NOMO-1 (cell line): ENCODE results near the gene ARHGAP19.

ENCODE experiments used
- DNase-seq, 2 experiments: peaks; one replicate each; lab custom pipeline; 2025; ENCODE audit not compliant: unreplicated experiment in 2 of 2; lab: John Stamatoyannopoulos, UW

The ARHGAP19 gene

GRCh38 chr10:97292097-97292861, at the start of gene ARHGAP19:
ARHGAP19 (minus strand) TSS chr10:97292637; CDS start chr10:97292627, 10 bp downstream.
- DNase-seq, result peak; percentile 98 to 99

DNA sequence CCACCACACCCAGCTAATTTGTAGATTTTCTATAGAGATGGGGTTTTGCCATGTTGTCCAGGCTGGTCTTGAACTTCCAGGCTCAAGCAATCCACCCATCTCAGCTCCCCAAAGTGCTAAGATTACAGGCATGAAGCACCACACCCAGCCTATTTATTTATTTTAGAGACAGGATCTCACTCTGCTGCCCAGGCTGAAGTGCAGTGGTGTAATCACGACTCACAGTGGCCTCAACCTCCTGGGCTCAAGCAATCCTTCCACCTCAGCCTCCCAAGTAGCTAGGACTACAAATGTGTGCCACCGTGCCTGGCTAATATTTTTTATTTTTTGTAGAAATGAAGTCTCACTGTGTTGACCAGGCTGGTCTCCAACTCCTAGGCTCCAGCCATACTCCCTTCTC, 49.0 kb upstream of the ARHGAP19 start:
- DNase-seq, result no peak

GRCh38 chr10:97338041-97338440, 45.6 kb upstream of the ARHGAP19 start:
- DNase-seq, result no peak

- no peak for DNase-seq
These were observed 44.8 kb upstream of the ARHGAP19 start for GRCh38 chr10:97336942-97337831.

DNA sequence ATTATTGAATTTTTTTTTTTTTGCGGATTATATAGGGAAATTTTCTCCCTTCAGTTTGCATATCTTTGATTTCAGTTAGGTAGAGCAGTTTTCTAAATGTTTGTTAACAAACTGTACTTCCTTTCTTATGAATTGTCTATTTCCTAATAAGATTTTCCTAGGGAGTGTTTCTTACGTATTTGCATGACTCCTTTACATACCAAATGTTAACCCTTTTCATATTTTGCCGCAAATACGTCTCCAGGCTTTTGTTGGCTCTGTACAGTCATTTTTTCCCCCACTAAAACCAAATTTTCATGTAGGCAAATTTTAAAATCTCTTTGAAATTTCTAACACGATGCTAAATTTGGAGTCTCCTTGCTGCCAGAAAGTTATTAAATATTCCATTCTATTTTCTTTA, 44.0 kb upstream of the ARHGAP19 start:
- DNase-seq, result no peak

DNA sequence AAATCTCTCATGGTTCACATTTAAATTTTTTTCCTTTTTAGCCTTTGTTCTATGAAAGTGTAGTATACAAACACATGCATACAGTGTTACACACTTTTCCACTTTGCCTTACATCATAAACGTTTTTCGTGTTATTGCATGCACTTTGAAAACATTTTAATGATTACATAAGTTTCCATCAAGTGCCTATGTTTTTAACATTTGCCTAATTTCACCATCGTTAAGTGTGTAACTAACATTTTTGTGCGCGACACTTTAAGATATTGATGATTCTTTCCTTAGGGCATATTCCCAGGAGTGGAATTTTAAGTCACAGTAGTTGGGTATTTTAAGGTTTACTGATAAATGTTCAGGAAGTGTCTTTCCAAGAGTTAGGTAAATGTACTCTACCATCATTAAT, 43.6 kb upstream of the ARHGAP19 start:
- DNase-seq, result no peak

GRCh38 chr10:97335188-97335619, 42.8 kb upstream of the ARHGAP19 start:
- DNase-seq, result no peak

GRCh38 chr10:97334370-97335175, 42.1 kb upstream of the ARHGAP19 start, which contains the start of gene FRAT2:
FRAT2 (minus strand) TSS chr10:97334729; CDS start chr10:97334572, 157 bp downstream.
- DNase-seq, result peak; percentile 84 to 92

DNA sequence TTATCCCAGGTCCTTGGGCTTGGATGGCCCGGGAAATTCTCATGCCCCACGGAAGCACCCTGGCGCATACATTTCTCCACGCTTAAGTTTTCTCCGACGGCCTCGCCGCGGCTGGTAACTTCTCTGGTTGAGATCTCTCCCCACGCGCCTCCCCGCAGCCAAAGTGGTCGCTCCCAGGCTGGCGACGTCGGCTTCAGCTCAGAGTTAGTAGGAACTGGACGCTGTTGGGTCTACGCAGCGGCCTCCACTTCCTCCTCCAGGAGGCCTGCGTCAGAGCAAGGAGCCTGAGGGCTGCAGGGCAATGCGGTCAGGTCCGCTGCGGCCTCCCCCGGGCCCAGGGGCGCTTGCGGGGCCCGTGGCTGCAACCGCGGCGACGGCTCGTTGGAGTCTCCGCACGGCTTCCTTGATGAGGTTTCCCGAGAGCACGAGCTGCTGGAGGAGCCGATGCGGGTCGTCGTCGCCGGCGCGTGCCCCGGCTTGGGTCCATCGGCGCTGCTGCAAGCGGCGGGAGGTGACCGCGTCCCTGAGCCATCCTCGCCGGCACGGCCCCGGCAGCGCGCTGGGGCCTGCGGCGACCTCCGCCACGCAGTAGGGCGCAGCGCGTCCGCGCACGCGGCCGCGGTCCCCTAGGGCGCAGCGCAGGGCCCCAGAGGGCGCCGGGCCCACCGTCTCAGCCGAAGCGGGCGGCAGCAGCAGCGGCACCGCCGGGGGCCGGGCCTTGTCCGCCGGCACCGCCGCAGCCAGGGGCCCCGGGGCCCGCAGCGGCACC, 41.3 kb upstream of the ARHGAP19 start:
- peak; percentile 54 to 70 for DNase-seq

- DNase-seq, result peak in 1 of 2 experiments; percentile 35
These were observed 40.8 kb upstream of the ARHGAP19 start for GRCh38 chr10:97333351-97333600.

DNA sequence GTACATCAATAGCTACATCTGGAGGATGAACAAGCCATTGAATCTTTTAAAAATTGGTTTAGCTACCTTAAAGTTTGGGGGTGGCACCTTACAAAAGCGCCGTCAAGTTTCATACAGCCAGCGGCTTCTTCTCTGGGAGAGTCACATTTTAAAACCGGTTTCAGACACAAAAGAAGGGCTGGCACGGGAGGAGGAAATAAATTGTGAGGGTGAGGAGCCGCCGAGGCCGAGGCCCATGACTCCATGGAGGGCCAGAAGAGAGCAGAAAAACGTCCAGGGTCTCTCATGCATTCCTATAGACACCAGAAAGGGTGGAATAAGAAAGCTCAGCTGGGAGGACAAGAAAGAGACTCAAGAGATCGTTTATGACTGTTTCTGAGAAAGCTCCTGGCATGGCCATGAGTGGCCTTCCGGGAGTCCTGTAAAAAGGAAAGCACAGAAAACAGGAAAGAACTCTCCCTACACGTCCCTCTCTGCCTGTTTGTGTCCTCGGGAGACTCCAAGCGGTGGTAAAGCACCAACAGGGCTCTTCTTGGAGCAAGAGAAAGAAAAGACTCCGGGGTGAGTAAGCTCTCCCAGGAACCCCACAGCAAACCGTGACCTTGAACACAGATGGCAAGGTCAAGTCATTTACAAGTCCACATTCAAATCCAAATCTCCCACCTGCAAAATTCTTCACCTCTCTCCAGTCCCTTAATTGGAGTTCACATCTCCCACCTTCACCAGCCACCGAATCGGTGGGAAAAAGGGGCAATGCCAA, 40.3 kb upstream of the ARHGAP19 start:
- DNase-seq, result no peak

DNA sequence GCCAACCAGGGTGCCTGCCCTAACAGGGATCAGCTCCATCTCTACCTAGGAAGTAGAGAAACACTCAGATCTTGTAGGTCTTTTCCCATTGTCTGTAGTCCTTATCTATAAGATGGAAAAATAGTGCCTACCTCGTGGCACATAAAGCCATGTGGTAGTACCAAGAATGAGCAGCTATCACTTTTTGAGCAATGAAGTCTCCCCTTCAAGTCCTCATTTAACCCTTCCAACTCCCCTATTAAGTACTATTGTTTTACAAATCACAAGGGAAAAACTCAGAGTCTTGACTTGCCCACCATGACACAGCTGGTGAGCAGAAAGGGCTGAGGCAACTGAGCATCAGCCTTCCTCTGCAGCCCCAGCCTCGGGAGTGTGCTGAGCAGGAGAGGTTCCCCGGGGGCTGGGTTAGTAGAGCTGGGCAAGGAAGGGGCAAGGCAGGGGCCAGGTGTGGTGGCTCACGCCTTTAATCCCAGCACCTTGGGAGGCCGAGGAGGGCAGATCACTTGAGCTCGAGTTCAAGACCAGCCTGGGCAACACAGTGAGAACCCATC, 38.8 kb upstream of the ARHGAP19 start:
- DNase-seq, result no peak

DNA sequence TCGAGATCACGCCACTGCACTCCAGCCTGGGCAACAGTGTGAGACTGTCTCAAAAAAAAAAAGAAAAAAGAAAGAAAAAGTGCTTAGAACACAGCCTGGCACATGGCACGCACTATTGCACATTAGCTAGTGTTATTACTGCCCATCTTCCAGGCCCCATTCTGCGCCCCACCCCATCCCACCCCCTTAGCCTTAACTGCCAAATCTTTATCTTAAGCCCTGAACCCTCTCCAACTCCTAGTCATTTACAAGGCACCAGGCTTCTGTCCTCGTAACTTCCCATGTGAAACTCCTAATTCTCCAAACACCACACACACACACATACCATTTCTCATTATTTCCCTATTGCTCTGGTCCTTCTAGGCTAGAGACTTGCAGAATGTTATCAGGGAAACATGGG, 37.3 kb upstream of the ARHGAP19 start:
- DNase-seq, result no peak

- no peak for DNase-seq
These were observed 36.4 kb upstream of the ARHGAP19 start for GRCh38 chr10:97328646-97329453.

- DNase-seq, result no peak
These were observed 35.2 kb upstream of the ARHGAP19 start for GRCh38 chr10:97327348-97328294.

- no peak for DNase-seq
These were observed 33.3 kb upstream of the ARHGAP19 start for GRCh38 chr10:97325754-97326153.

GRCh38 chr10:97323501-97323900, 31.1 kb upstream of the ARHGAP19 start:
- no peak for DNase-seq
